LNCAP (cell line): ENCODE measurements around the gene AVPR1B.

Source experiments
- CTCF ChIP-seq: fragments of 450-650 bp; IDR thresholded peaks from 2 replicates; pipeline ENCODE4 v1.5.1; 2017; ENCODE audit warnings: mild to moderate bottlenecking

AVPR1B gene

GRCh38 chr1:206089341-206089740 is 27.8 kb downstream of the AVPR1B start:
- TF ChIP-seq CTCF, result no peak

- no peak for TF ChIP-seq CTCF
These were observed 30.1 kb downstream of the AVPR1B start for GRCh38 chr1:206087091-206087490.

GRCh38 chr1:206083750-206084149 is 33.4 kb downstream of the AVPR1B start:
- no peak for TF ChIP-seq CTCF

GRCh38 chr1:206082831-206083695 is 34.1 kb downstream of the AVPR1B start:
- no peak for TF ChIP-seq CTCF

- TF ChIP-seq CTCF, result no peak
These were observed 35.3 kb downstream of the AVPR1B start for GRCh38 chr1:206081856-206082255.

- no peak for TF ChIP-seq CTCF
These were observed 37.0 kb downstream of the AVPR1B start for GRCh38 chr1:206080026-206080820.

- TF ChIP-seq CTCF, result no peak
These were observed 38.1 kb downstream of the AVPR1B start for GRCh38 chr1:206079135-206079534.
